NCI-H1048 (cell line): ENCODE data around the gene APBA2.

Source experiments
- DNase-seq: peaks from one replicate; lab custom pipeline; 2025; lab: John Stamatoyannopoulos, UW

Gene APBA2

DNA sequence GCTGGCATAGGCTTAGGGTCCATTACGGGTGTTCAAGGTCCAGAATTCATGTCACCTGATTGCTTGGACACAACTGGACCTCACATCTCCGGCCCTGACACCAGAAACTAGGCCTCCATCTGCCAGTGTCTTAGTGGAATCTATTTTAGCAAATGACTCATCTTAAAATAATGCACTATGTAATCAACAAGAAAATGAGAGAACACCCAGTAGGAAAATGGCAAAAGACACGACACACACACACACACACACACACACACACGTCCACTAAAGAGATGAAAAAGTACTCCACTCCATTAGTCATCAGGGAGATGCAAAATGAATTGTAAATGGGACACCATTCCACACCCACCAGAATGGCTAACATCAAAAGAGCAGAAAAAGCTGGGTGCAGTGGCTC is 11.2 kb downstream of the APBA2 start:
- no peak for DNase-seq

DNA sequence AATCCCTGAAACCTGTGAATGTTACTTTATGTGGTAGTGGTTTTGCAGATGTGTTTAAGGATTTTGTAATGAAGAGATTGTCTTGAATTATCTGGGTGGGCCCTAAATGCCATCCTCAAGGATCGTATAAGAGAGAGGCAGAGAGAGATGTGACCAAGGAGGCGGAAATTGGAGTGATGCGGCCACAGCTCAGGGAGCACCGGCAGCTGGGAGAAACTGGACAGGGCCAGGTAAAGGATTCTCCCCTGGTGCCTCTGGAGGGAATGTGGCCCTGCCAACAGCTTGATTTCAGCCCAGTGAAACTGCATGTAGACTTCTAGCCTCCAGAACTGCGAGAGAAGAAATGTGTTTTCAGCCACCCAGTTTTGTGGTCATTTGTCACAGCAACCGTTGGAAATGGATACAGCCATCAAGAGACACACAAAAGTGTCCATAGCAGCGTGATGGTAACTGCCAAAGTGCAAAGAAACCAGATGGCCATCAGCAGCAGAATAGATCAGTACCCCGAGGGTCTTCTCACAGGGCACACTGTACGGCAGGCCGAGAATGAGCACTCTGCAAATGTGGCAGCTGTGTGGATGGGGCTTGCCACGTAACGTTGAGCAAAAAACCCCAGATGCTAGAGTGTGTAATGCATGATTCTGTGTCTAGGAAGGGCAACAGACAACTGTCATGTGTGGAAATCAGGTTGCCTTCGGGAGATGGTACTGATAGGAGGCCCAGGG is 12.2 kb downstream of the APBA2 start:
- no peak for DNase-seq

DNA sequence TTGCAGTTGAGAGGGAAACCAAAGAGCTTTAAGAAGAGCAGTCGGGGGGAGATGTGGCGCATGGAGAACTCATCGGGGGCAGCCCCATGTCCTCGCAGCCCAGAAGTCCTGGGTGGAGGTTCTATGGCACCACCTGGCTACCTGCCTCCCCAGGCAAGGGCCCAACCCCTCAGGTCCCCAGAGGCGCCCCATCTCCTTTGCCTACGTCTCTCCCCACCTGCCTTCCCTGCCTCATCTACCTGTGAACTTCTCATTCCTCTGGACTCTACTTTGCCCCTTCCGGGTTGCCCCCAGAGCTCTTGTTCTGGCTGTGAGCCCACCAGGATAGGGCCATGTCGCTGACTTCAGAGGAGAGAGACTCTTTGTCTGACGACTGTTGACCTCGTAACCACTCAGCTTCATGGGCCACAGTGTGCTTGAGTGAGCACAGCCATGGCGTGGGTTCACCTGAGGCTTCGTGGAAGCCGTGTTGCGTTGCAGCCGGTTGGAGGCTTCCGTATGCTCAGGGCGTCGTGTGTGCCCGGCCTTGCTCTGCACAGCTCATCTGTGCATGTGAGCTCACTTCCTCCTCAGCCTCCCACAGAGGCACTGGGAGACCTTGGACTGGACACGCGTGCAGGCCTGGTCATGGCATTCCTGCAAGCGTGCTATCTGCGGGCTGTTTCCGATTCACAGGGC is 13.4 kb downstream of the APBA2 start:
- no peak for DNase-seq

DNA sequence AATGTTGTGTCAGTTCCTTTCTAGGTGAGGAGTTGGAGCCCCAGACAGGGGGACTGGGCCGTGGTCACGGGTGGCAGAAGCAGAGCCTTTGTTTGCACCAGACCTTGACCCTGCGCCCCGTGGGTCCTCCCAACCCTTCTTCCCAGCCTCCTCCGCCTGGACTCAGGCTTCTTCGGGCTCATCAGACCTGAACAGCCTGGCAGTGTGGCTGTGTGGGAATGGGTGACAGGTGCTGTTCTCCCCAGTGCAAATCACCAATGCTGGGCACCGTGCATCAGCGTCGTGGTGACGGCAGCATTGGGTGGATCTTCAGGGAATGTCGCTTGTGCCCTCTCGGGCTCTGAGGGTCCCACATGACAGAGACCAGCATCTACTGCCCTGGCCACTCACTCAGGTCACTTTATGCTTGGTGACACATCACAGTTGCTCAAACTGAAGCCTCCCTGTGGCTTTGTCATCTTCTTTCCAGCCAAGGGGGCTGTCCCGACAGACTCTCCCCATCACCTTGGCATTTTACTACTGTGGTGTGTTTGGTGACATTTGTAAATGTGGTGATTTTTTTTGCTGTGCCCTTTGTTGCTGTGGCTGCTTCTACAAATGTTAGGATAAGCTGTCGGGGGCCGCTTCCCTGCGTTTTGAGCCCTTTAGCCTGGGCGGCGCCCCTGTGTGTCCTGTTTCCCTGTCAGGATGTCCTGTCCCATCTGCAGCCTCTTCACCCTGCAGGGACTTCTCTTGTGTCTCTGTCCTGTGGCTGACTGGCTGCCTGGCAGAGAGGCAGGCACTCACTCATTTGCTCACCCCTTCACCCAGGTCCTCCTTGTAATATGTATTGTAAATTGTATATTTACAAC is 14.5 kb downstream of the APBA2 start:
- no peak for DNase-seq

DNA sequence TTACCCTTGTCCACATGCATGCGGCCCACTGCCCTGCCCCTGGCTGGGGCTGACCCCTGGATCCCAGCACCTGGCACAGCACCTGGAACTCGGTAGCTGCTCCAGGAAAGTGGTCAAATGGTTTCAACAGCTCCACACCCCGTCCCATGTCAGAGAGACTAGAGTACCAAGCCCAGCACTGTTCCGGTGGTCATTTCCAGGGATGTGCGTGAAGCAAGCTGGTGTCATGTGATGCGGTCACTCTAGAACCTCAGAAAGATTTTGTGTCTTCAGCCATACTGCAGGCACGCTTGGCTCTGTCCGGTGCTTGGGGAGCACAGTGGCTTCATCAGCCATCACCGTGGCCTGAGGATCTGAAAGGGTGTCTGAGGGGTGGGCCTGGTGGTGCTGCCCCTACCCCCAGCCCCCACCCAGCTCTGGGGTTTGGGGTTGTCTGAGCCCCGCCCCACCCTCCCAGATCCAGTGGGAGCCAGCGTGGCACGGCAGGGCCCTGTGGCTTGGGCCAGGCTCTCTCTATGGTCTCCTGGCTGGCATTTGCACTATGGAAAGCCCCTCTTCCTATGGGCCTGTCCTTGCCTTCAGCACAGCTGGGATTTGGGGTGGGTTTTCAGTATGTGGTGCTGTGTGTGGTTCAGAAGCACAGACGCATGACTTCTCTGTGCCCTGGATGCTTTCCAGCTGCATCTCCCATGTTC is 15.3 kb downstream of the APBA2 start:
- no peak for DNase-seq

DNA sequence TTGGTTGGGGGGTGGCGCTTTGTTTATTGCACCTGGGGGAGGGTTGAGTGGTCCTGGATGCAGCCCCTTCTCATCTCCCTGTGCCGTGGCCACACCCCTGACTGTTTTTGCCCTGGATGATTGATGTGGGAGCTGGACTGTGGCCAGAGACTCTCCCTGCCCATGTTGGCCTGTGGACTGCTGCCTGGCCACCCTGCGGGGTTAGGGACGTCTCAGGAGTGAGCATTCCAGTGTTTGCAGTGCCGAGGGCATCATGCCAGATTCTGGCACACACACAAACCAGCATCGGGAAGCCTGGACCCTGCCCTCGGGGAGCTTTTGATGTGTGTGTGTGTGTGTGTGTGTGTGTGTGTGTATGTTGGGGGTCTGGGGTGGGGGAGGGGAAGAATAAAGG is 15.8 kb downstream of the APBA2 start:
- DNase-seq, result no peak

- DNase-seq, result no peak
Measured at GRCh38 chr15:28901987-28902745, 16.4 kb downstream of the APBA2 start.

DNA sequence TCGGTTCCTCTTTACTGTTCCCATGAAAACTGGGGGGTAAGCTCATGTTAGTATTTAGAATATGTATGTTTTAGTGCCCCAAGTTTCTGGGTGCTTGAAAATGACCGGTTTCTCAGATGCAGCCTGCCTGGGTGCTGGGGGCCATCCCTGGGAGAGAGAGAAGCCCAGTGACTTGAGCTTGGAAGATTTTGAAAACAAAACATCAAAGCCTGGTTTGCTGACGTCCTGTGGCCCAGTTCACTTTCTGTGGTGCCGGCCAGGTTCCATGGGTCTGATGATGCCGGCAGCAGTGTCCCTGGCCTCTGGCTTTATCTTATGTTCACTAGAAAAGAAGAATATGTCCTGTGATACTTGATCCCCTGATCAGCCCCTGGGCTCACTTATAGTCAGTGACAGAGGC is 17.1 kb downstream of the APBA2 start:
- no peak for DNase-seq

DNA sequence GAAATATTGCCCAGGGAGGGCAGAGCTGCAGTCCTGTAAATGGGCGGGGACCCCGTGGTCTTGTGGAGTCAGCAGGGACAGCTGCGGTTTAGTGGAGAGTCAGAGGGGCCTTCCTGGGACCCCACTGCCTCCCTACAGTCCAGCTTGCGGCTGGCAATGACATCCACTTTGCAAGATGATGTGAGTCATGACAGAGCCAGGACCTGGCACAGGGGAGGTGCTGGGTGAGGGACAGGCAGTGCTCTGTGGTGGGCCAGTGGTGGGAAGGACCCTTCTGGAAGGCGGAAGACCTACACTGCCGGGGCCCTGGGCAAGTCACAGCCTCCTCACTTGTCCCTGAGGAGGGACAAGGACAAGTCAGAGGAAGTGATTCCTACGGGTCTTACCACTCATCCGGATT is 17.8 kb downstream of the APBA2 start:
- DNase-seq, result no peak

DNA sequence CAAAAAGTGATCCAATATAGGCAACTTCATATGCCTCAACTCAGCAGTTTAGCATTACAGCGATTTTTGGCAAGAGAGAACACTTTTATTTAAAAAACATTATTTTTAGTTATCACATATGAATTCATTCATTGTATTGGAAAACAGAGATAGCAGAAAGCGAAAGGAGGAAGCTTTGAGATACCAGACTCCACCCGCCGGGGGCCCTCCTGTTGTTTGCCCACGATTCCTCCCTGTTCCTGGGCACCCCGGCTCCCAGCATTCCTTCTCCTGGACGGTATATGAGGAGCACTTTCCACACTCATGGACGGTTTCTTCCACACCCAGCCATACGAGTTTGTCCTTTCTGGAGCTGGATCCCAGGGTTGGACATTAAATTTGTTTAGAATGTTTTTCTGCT is 18.2 kb downstream of the APBA2 start:
- no peak for DNase-seq

GRCh38 chr15:28904541-28905315 is 19.0 kb downstream of the APBA2 start:
- no peak for DNase-seq

- no peak for DNase-seq
Measured at GRCh38 chr15:28907338-28907960, 21.7 kb downstream of the APBA2 start.

- DNase-seq, result no peak
Measured at GRCh38 chr15:28909958-28910500, 24.3 kb downstream of the APBA2 start.

DNA sequence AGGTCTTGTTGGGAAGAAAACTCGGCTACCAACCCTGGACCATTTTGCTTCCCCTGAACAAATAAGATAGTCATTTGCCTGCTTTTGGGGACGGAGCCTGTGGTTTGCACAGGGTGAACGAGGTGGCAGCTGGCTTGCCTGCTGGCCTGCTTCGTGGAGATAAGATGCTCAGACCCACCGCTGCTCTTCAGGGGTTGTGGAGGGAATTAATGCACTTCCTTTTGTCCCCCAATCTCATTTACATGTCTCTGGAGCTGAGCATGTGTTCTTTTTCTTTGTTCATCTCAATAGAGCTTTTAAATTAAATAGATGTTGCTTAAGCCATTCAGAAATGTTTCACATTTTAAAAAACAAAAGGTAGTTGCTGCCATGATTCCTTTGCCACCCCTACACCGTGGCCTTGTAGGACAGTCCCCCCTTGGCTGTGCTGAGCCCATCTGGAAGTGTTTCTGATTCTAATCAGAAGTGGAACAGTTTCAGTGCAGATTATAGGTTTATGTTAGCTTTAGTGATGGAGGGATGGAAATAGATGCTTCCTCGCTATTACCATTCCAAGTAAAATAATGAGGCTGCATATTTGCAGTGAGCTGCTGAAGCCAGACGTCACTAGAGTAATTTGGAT is 25.6 kb downstream of the APBA2 start:
- no peak for DNase-seq

GRCh38 chr15:28912422-28912821 is 26.6 kb downstream of the APBA2 start:
- no peak for DNase-seq

DNA sequence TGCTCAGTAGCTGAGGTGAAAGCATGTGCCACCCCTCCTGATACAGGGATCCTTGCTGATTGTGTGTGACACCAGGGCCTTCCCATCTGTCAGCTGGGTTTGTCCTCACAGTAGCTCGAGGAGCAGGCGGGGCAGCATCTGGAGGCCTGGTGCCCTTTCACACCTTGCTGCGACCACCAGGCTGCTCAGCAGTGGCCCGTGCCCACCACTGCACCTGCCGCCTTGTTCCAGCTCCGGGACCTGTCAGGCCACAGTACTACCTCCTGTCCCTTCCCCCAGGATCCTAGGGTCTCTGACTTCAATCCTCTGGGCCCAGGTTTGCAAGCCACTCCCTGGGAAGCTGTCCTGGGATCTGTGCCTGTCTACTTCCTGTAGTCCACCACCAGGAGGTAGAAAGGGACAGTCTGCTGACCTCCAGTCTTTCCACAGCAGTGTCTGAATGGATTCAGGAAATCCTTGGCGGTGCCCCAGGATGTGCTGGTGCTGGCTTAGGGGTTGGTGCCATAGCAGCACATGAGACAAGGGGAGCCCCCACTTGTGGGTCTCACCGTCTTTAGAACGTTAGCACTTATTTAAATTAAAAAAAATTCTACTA is 27.5 kb downstream of the APBA2 start:
- no peak for DNase-seq

GRCh38 chr15:28914046-28914445 is 28.3 kb downstream of the APBA2 start:
- no peak for DNase-seq

- no peak for DNase-seq
Measured at GRCh38 chr15:28914483-28915023, 28.8 kb downstream of the APBA2 start.
